Epithelial cell of esophagus (primary cell): ENCODE results near the gene MPZL1.

Experiments
- DNase-seq: peaks from one replicate; pipeline ENCODE4 v3.0.0; 2010; ENCODE audit warnings: low read depth
- H3K4me3 ChIP-seq: 2 replicates; pipeline ENCODE4 v1.5.1; 2011; ENCODE audit warnings: mild to moderate bottlenecking, low read length, control low read depth
- CTCF ChIP-seq: IDR thresholded peaks from 2 replicates; pipeline ENCODE4 v1.5.1; 2011; ENCODE audit warnings: low read depth, mild to moderate bottlenecking, low read length, control low read depth, inconsistent platforms; ENCODE audit not compliant: insufficient read depth; ENCODE audit errors: missing control alignments

The MPZL1 gene

GRCh38 chr1:167694691-167695090 lies 27.1 kb upstream of the MPZL1 start:
- H3K4me3 ChIP-seq, result no peak overlapping the region
- DNase-seq, result no peak
- no peak for TF ChIP-seq CTCF

GRCh38 chr1:167695147-167695546 lies 26.6 kb upstream of the MPZL1 start:
- no peak for TF ChIP-seq CTCF
- H3K4me3 ChIP-seq, result no peak overlapping the region
- DNase-seq, result peak; percentile 58

GRCh38 chr1:167695756-167696561 lies 25.8 kb upstream of the MPZL1 start:
- no peak for DNase-seq
- TF ChIP-seq CTCF, result no peak
- no peak overlapping the region for H3K4me3 ChIP-seq

GRCh38 chr1:167697667-167698141 lies 24.1 kb upstream of the MPZL1 start:
- no peak overlapping the region for H3K4me3 ChIP-seq
- TF ChIP-seq CTCF, result no peak
- DNase-seq, result no peak

- no peak for TF ChIP-seq CTCF
- no peak overlapping the region for H3K4me3 ChIP-seq
- peak; percentile 69 for DNase-seq
These were observed 23.5 kb upstream of the MPZL1 start for GRCh38 chr1:167698313-167698712.

- DNase-seq, result no peak
- no peak overlapping the region for H3K4me3 ChIP-seq
- no peak for TF ChIP-seq CTCF
These were observed 20.3 kb upstream of the MPZL1 start for GRCh38 chr1:167701510-167701909.

- H3K4me3 ChIP-seq, result no peak overlapping the region
- TF ChIP-seq CTCF, result no peak
- DNase-seq, result no peak
These were observed 18.2 kb upstream of the MPZL1 start for GRCh38 chr1:167703557-167703956.
